Panc1 (cell line): ENCODE data around the gene DHX57. TPM values are rescaled to one million over a fixed set of nuclear protein-coding genes. Genes with fewer than 3 reads are reported as not detected.
"Not testable (repeated sequence)": the region's sequence is repeated elsewhere in the genome, so short reads cannot be mapped to it uniquely, and the experiment has no call there.

Experiments
- ATAC-seq: fragments of 200-7000 bp; cut with Tn5 transposase; 2 replicates; pipeline ENCODE4 v1.9.1; 2020; ENCODE audit warnings: mild to moderate bottlenecking, moderate library complexity
- BruUV-seq: library from RNA; stranded (reverse); fragments of 400-500 nt; replicated peaks from 2 replicates; lab custom pipeline; 2021; lab: Mats Ljungman, UMichigan
- CTCF ChIA-PET: fragments of 300-600 bp; sonication (Branson Sonifier 250); formaldehyde crosslinking; loops from one replicate; lab custom pipeline; 2022; ENCODE audit warnings: antibody characterized with exemption; lab: Charles Lee
- POLR2A ChIA-PET: fragments of 300-600 bp; sonication (Branson Sonifier 250); formaldehyde crosslinking; loops from one replicate; lab custom pipeline; 2022; ENCODE audit warnings: antibody characterized with exemption; lab: Charles Lee
- DNase-seq: peaks from one replicate; pipeline ENCODE4 v3.0.0-alpha.2; 2010; ENCODE audit warnings: low read depth, low spot score
- H3K27ac ChIP-seq: 2 replicates; pipeline ENCODE4 v1.5.1; 2011; ENCODE audit warnings: mild to moderate bottlenecking, low read length, inconsistent platforms
- H3K27me3 ChIP-seq: fragments of 200-500 bp; sonication (Bioruptor generic); 2 replicates; pipeline ENCODE4 v1.6.0; 2014; ENCODE audit warnings: low read length, inconsistent platforms; ENCODE audit not compliant: control insufficient read depth, insufficient read depth
- H3K36me3 ChIP-seq: fragments of 200-500 bp; sonication (Bioruptor generic); 2 replicates; pipeline ENCODE4 v1.5.1; 2014; ENCODE audit warnings: inconsistent platforms, mild to moderate bottlenecking, low read length, moderate library complexity; ENCODE audit not compliant: control insufficient read depth, insufficient read depth
- H3K4me1 ChIP-seq: 2 replicates; pipeline ENCODE4 v1.5.1; 2011; ENCODE audit warnings: inconsistent platforms, mild to moderate bottlenecking, low read length, moderate library complexity; ENCODE audit not compliant: control insufficient read depth, insufficient read depth
- H3K4me3 ChIP-seq, 2 experiments: 2 replicates each; pipeline ENCODE4 v1.5.1; 2011 to 2012; ENCODE audit warnings: low read depth in 2 of 2, low read length in 2 of 2, mild to moderate bottlenecking in 2 of 2, inconsistent platforms in 1 of 2, moderate library complexity in 1 of 2
- H3K9me3 ChIP-seq: fragments of 200-500 bp; sonication (Bioruptor generic); 2 replicates; pipeline ENCODE4 v1.5.1; 2014; ENCODE audit warnings: low read depth, mild to moderate bottlenecking, inconsistent platforms, low read length, moderate library complexity; ENCODE audit not compliant: control insufficient read depth, insufficient read depth
- CTCF ChIP-seq: fragments of 450-650 bp; IDR thresholded peaks from 2 replicates; pipeline ENCODE4 v1.5.1; 2017; ENCODE audit warnings: mild to moderate bottlenecking
- POLR2AphosphoS5 ChIP-seq: IDR thresholded peaks from 2 replicates; pipeline ENCODE4 v1.6.1; 2012; ENCODE audit warnings: mild to moderate bottlenecking, low read depth, low read length, moderate library complexity
- REST ChIP-seq, 2 experiments: IDR thresholded peaks; 2 replicates each; pipeline ENCODE4 v1.6.1; 2011 to 2012; ENCODE audit warnings: low read depth in 2 of 2, control low read depth in 1 of 2, low read length in 1 of 2, mild to moderate bottlenecking in 1 of 2, moderate library complexity in 1 of 2; ENCODE audit not compliant: insufficient read depth in 1 of 2
- SIN3A ChIP-seq: IDR thresholded peaks from 2 replicates; pipeline ENCODE4 v1.6.1; 2012; ENCODE audit warnings: low read depth, mild to moderate bottlenecking, low read length, moderate library complexity, borderline replicate concordance; ENCODE audit not compliant: insufficient read depth
- TCF7L2 ChIP-seq: IDR thresholded peaks from 2 replicates; pipeline ENCODE4 v1.6.1; 2011; ENCODE audit warnings: mild to moderate bottlenecking, low read depth, low read length, inconsistent platforms
- in situ Hi-C: cut with HindIII; loops from 2 replicates; pipeline ENCODE4 v1.10.0; 2016; ENCODE audit warnings: low sequenced_read_pairs, low pct_unique_long_range_greater_than_20kb
- intact Hi-C: fragments of 100-400 bp; cut with micrococcal nuclease; formaldehyde crosslinking; loops from one replicate; pipeline ENCODE4 v1.10.0; 2022; ENCODE audit not compliant: unreplicated experiment
- total RNA-seq: library from RNA; stranded (reverse); gene quantifications from one replicate; pipeline ENCODE4 v1.2.1, GENCODE V29; 2021; ENCODE audit not compliant: unreplicated experiment

DHX57 gene
- total RNA-seq, 1 experiment from 2014 or later = 20.6 TPM

- Histone ChIP-seq H3K4me1 (no peaks in the 10 kb centered on the region), H3K27ac (no peak overlapping the region), H3K9me3 (no peaks in the 10 kb centered on the region), H3K27me3 (no peaks in the 10 kb centered on the region), H3K4me3 (no peak overlapping the region), H3K36me3 (no peaks in the 10 kb centered on the region)
- DNase-seq = no peak
- ATAC-seq = no peak
- BruUV-seq = no TSS peak
- intact Hi-C loops = no loop called here
- in situ Hi-C loops = no loop called here
- no peak for TF ChIP-seq POLR2AphosphoS5
- no peak for TF ChIP-seq TCF7L2
- no peak for TF ChIP-seq REST (IDR thresholded peaks at IDR 0.05; ENCODE audit: insufficient read depth in 1 of 2, low read depth in 2 of 2, low read length in 1 of 2)
- TF ChIP-seq CTCF = no peak
- TF ChIP-seq SIN3A = no peak
- CTCF ChIA-PET = no interaction called here
- POLR2A ChIA-PET = no interaction called here
These were observed 112.5 kb downstream of the DHX57 start for GRCh38 chr2:38763228-38763627.

GRCh38 chr2:38755891-38756290 is 119.8 kb downstream of the DHX57 start:
- H3K27me3 ChIP-seq, H3K4me3 ChIP-seq, intact Hi-C loops, H3K9me3 ChIP-seq, DNase-seq, H3K4me1 ChIP-seq, H3K27ac ChIP-seq, in situ Hi-C loops, POLR2A ChIA-PET, BruUV-seq, ATAC-seq, H3K36me3 ChIP-seq, CTCF ChIA-PET: not testable (repeated sequence)

GRCh38 chr2:38754506-38754905 is 121.2 kb downstream of the DHX57 start:
- in situ Hi-C loops = no loop called here
- BruUV-seq = no TSS peak
- no peak for ATAC-seq

More at GRCh38 chr2:38754506-38754905, 121.2 kb downstream of the DHX57 start:
- CTCF ChIA-PET = no interaction called here
- 0 out of 2 replicates have a peak overlapping the region, but pooled peaks have one; percentile 34 for H3K27ac ChIP-seq
- DNase-seq = no peak
- intact Hi-C loops = no loop called here
- no peaks in the 10 kb centered on the region for H3K27me3 ChIP-seq
- peaks cover 8% of the 10 kb centered on the region for H3K4me1 ChIP-seq
- TF ChIP-seq SIN3A (no peak), POLR2AphosphoS5 (no peak), TCF7L2 (no peak), CTCF (no peak), REST (IDR thresholded peaks at IDR 0.05; ENCODE audit: insufficient read depth in 1 of 2, low read depth in 2 of 2, low read length in 1 of 2) (no peak)
- peaks cover 12% of the 10 kb centered on the region for H3K36me3 ChIP-seq
- POLR2A ChIA-PET = no interaction called here
- H3K9me3 ChIP-seq = no peaks in the 10 kb centered on the region
- H3K4me3 ChIP-seq = no peak overlapping the region
